Smooth muscle cell (in vitro differentiated cells): Measurements from ENCODE around the gene FUT7. TPM values are rescaled to one million over a fixed set of nuclear protein-coding genes. Genes with fewer than 3 reads are reported as not detected.

Source experiments
- DNase-seq: peaks from one replicate; lab custom pipeline; 2025; ENCODE audit not compliant: unreplicated experiment; lab: John Stamatoyannopoulos, UW
- H2AFZ ChIP-seq: fragments of 200-600 bp; sonication (generic); 2 replicates; pipeline ENCODE4 v1.6.0; 2016; ENCODE audit warnings: antibody characterized with exemption, low read depth, mild to moderate bottlenecking
- H3F3A ChIP-seq: fragments of 200-600 bp; sonication (generic); 2 replicates; pipeline ENCODE4 v1.6.0; 2017; ENCODE audit warnings: antibody characterized with exemption, low read depth
- H3K27ac ChIP-seq: fragments of 200-600 bp; sonication (generic); 2 replicates; pipeline ENCODE4 v1.5.1; 2016; ENCODE audit warnings: low read depth, mild to moderate bottlenecking
- H3K27me3 ChIP-seq: fragments of 200-600 bp; sonication (generic); 2 replicates; pipeline ENCODE4 v1.6.1; 2016; ENCODE audit warnings: low read depth, mild to moderate bottlenecking
- H3K36me3 ChIP-seq: fragments of 200-600 bp; sonication (generic); 2 replicates; pipeline ENCODE4 v1.5.1; 2016; ENCODE audit warnings: low read depth
- H3K4me1 ChIP-seq: fragments of 200-600 bp; sonication (generic); 2 replicates; pipeline ENCODE4 v1.5.1; 2016; ENCODE audit warnings: low read depth
- H3K4me2 ChIP-seq: fragments of 200-600 bp; sonication (generic); 2 replicates; pipeline ENCODE4 v1.6.0; 2016; ENCODE audit warnings: mild to moderate bottlenecking
- H3K4me3 ChIP-seq: fragments of 200-600 bp; sonication (generic); 2 replicates; pipeline ENCODE4 v1.5.1; 2016; ENCODE audit warnings: mild to moderate bottlenecking
- H3K79me2 ChIP-seq: fragments of 200-600 bp; sonication (generic); 2 replicates; pipeline ENCODE4 v1.6.0; 2016; ENCODE audit warnings: low read depth, mild to moderate bottlenecking
- H3K9ac ChIP-seq: fragments of 200-600 bp; sonication (generic); 2 replicates; pipeline ENCODE4 v1.6.0; 2016; ENCODE audit warnings: low read depth
- H3K9me3 ChIP-seq: fragments of 200-600 bp; sonication (generic); replicated peaks from 2 replicates; pipeline ENCODE4 v1.5.1; 2016; ENCODE audit warnings: low read depth
- H4K20me1 ChIP-seq: fragments of 200-600 bp; sonication (generic); 2 replicates; pipeline ENCODE4 v1.6.0; 2016; ENCODE audit warnings: low read depth
- CTCF ChIP-seq: fragments of 200-600 bp; sonication (generic); IDR thresholded peaks from 2 replicates; pipeline ENCODE4 v1.5.1; 2017; ENCODE audit warnings: borderline replicate concordance, mild to moderate bottlenecking, antibody characterized with exemption; ENCODE audit not compliant: insufficient read depth, poor library complexity, severe bottlenecking
- whole genome bisulfite sequencing: methylation state at CpG from one replicate; pipeline ENCODE4 v1.1.7; 2016; ENCODE audit warnings: low lambda C conversion rate; 5-methylcytosine and 5-hydroxymethylcytosine counted together
- polyA plus RNA-seq: library from polyadenylated mRNA; unstranded; fragments of >200 nt; fragmentation: Nextera tagmentation; extraction: Ambion mirVana; gene quantifications from 2 replicates; pipeline ENCODE4 v1.2.1, GENCODE V29; 2016
- total RNA-seq: library from RNA; depleted of rRNA; stranded (reverse); fragments of >200 nt; gene quantifications from 2 replicates; pipeline ENCODE4 v1.2.3, GENCODE V29; 2014

The FUT7 gene
- total and polyA plus RNA-seq, 2 experiments from 2014 or later: not detected

- Histone ChIP-seq H2AFZ (no peak overlapping the region), H3K36me3 (no peaks in the 10 kb centered on the region), H3K9ac (no peak overlapping the region), H3K27ac (no peak overlapping the region), H3K79me2 (no peaks in the 10 kb centered on the region), H3K4me1 (no peaks in the 10 kb centered on the region), H3K27me3 (peaks cover 8% of the 10 kb centered on the region), H3F3A (no peaks in the 10 kb centered on the region), H3K4me3 (no peak overlapping the region), H4K20me1 (peaks cover 7% of the 10 kb centered on the region), H3K4me2 (no peak overlapping the region), H3K9me3 (no peaks in the 10 kb centered on the region)
- TF ChIP-seq CTCF: no peak
- 94% methylated on average over 22 of the region's 32 CpGs for WGBS
- no peak for DNase-seq
Measured at GRCh38 chr9:137039611-137040366, 7.9 kb upstream of the FUT7 start.

- Histone ChIP-seq H3K4me3 (no peak overlapping the region), H3K9me3 (no peaks in the 10 kb centered on the region), H3K36me3 (no peaks in the 10 kb centered on the region), H3F3A (no peaks in the 10 kb centered on the region), H3K27me3 (no peaks in the 10 kb centered on the region), H3K4me2 (no peak overlapping the region), H3K27ac (no peak overlapping the region), H3K79me2 (no peaks in the 10 kb centered on the region), H3K9ac (no peak overlapping the region), H3K4me1 (no peaks in the 10 kb centered on the region), H2AFZ (no peak overlapping the region), H4K20me1 (no peaks in the 10 kb centered on the region)
- TF ChIP-seq CTCF: no peak
- no peak for DNase-seq
- 83% methylated on average over 9 of the region's 9 CpGs for WGBS
Measured at GRCh38 chr9:137038916-137039315, 7.0 kb upstream of the FUT7 start.

GRCh38 chr9:137037483-137037882, 5.6 kb upstream of the FUT7 start:
- no peaks in the 10 kb centered on the region for H3K9me3 ChIP-seq
- no peaks in the 10 kb centered on the region for H4K20me1 ChIP-seq
- H3K79me2 ChIP-seq: no peaks in the 10 kb centered on the region
- H2AFZ ChIP-seq: no peak overlapping the region
- 89% methylated on average over 10 of the region's 10 CpGs for WGBS
- no peak for DNase-seq
- H3K9ac ChIP-seq: no peak overlapping the region
- H3K4me2 ChIP-seq: no peak overlapping the region
- H3K27me3 ChIP-seq: no peaks in the 10 kb centered on the region
- no peak overlapping the region for H3K27ac ChIP-seq
- H3K4me3 ChIP-seq: no peak overlapping the region
- no peak for TF ChIP-seq CTCF
- H3K36me3 ChIP-seq: no peaks in the 10 kb centered on the region
- no peaks in the 10 kb centered on the region for H3F3A ChIP-seq
- no peaks in the 10 kb centered on the region for H3K4me1 ChIP-seq

- H3K36me3 ChIP-seq: no peaks in the 10 kb centered on the region
- H3K4me1 ChIP-seq: no peaks in the 10 kb centered on the region
- no peak overlapping the region for H3K9ac ChIP-seq
- H3K27ac ChIP-seq: no peak overlapping the region
- 85% methylated on average over 10 of the region's 13 CpGs for WGBS
- H2AFZ ChIP-seq: no peak overlapping the region
- DNase-seq: no peak
- H3K4me3 ChIP-seq: no peak overlapping the region
- no peaks in the 10 kb centered on the region for H3K79me2 ChIP-seq
- no peaks in the 10 kb centered on the region for H3F3A ChIP-seq
- no peak overlapping the region for H3K4me2 ChIP-seq
- no peaks in the 10 kb centered on the region for H4K20me1 ChIP-seq
- no peak for TF ChIP-seq CTCF
- H3K27me3 ChIP-seq: no peaks in the 10 kb centered on the region
- no peaks in the 10 kb centered on the region for H3K9me3 ChIP-seq
Measured at GRCh38 chr9:137037035-137037434, 5.1 kb upstream of the FUT7 start.
